ENCODE results near the gene NME7.

Gene NME7

GRCh38 chr1:169107603-169108208 is 259.9 kb downstream of the NME7 start:
- DNase-seq (ENCODE audit: low read depth, low spot score) = no peak

- no peak for DNase-seq (ENCODE audit: low read depth, low spot score)
Observed at GRCh38 chr1:169106921-169107602, 260.5 kb downstream of the NME7 start.

- DNase-seq (ENCODE audit: low read depth, low spot score) = peak; percentile 63
Observed at GRCh38 chr1:169106095-169106920, 261.3 kb downstream of the NME7 start, which contains the start of gene ATP1B1. TSS of gene ATP1B1 (plus strand) at chr1:169106690. CDS start at chr1:169106830, 140 bp downstream.

- DNase-seq (ENCODE audit: low read depth, low spot score) = no peak
Observed at GRCh38 chr1:169105434-169106094, 262.0 kb downstream of the NME7 start.

GRCh38 chr1:169105087-169105433 is 262.5 kb downstream of the NME7 start:
- DNase-seq (ENCODE audit: low read depth, low spot score) = no peak

GRCh38 chr1:169103480-169103893 is 264.1 kb downstream of the NME7 start:
- no peak for DNase-seq (ENCODE audit: low read depth, low spot score)

- no peak for DNase-seq (ENCODE audit: low read depth, low spot score)
Observed at GRCh38 chr1:169103002-169103401, 264.6 kb downstream of the NME7 start.

GRCh38 chr1:169102567-169102966 is 265.0 kb downstream of the NME7 start:
- no peak for DNase-seq (ENCODE audit: low read depth, low spot score)

GRCh38 chr1:169100651-169101088 is 266.9 kb downstream of the NME7 start:
- no peak for DNase-seq (ENCODE audit: low read depth, low spot score)

- DNase-seq (ENCODE audit: low read depth, low spot score) = no peak
Observed at GRCh38 chr1:169100208-169100607, 267.4 kb downstream of the NME7 start.

- DNase-seq (ENCODE audit: low read depth, low spot score) = no peak
Observed at GRCh38 chr1:169099561-169099960, 268.0 kb downstream of the NME7 start.

- DNase-seq (ENCODE audit: low read depth, low spot score) = no peak
Observed at GRCh38 chr1:169098380-169098779, 269.2 kb downstream of the NME7 start.

GRCh38 chr1:169094897-169095569 is 272.6 kb downstream of the NME7 start:
- DNase-seq (ENCODE audit: low read depth, low spot score) = no peak

- DNase-seq (ENCODE audit: low read depth, low spot score) = no peak
Observed at GRCh38 chr1:169092399-169092798, 275.2 kb downstream of the NME7 start.

GRCh38 chr1:169091480-169091941 is 276.1 kb downstream of the NME7 start:
- no peak for DNase-seq (ENCODE audit: low read depth, low spot score)

GRCh38 chr1:169090900-169091311 is 276.7 kb downstream of the NME7 start:
- no peak for DNase-seq (ENCODE audit: low read depth, low spot score)

- no peak for DNase-seq (ENCODE audit: low read depth, low spot score)
Observed at GRCh38 chr1:169090308-169090899, 277.2 kb downstream of the NME7 start.

GRCh38 chr1:169089776-169090175 is 277.8 kb downstream of the NME7 start:
- no peak for DNase-seq (ENCODE audit: low read depth, low spot score)

- DNase-seq (ENCODE audit: low read depth, low spot score) = no peak
Observed at GRCh38 chr1:169087876-169088275, 279.7 kb downstream of the NME7 start.

- DNase-seq (ENCODE audit: low read depth, low spot score) = no peak
Observed at GRCh38 chr1:169086603-169087455, 280.8 kb downstream of the NME7 start.
